Liver (tissue), 9 donors: ENCODE results near the gene INO80. TPM values are rescaled to one million over a fixed set of nuclear protein-coding genes. Genes with fewer than 3 reads are reported as not detected.

Experiments
- DNase-seq: peaks from one replicate; pipeline ENCODE4 v3.0.0-alpha.2; 2017; ENCODE audit warnings: low spot score
- H3K27ac ChIP-seq, 2 donors: one replicate each; pipeline ENCODE4 v1.7.0; 2013; ENCODE audit warnings: inconsistent platforms in 2 of 2, low read length in 2 of 2, control low read depth in 1 of 2, low read depth in 1 of 2, mild to moderate bottlenecking in 1 of 2
- H3K27me3 ChIP-seq, 4 donors: one replicate each; pipeline versions ENCODE4 v1.6.1 to v1.7.0; 2013; ENCODE audit warnings: low read length in 3 of 4, inconsistent platforms in 1 of 4, mild to moderate bottlenecking in 1 of 4, moderate library complexity in 1 of 4; ENCODE audit not compliant: control insufficient read depth in 4 of 4, insufficient read depth in 4 of 4
- H3K36me3 ChIP-seq, 4 donors: one replicate each; pipeline versions ENCODE4 v1.6.1 to v1.7.0; 2013; ENCODE audit warnings: low read length in 3 of 4, mild to moderate bottlenecking in 3 of 4, low read depth in 1 of 4, moderate library complexity in 1 of 4; ENCODE audit not compliant: control insufficient read depth in 4 of 4, insufficient read depth in 3 of 4
- H3K4me1 ChIP-seq, 4 donors: one replicate each; pipeline versions ENCODE4 v1.6.1 to v1.7.0; 2013; ENCODE audit warnings: low read length in 3 of 4, mild to moderate bottlenecking in 3 of 4, moderate library complexity in 1 of 4; ENCODE audit not compliant: control insufficient read depth in 4 of 4, insufficient read depth in 4 of 4
- H3K4me3 ChIP-seq, 3 donors: one replicate each; pipeline versions ENCODE4 v1.6.1 to v1.7.0; 2013; ENCODE audit warnings: low read length in 3 of 3, control low read depth in 1 of 3, low read depth in 1 of 3, mild to moderate bottlenecking in 1 of 3
- H3K9ac ChIP-seq, 2 donors: one replicate each; pipeline ENCODE4 v1.7.0; 2013; ENCODE audit warnings: low read length in 2 of 2, mild to moderate bottlenecking in 2 of 2, moderate library complexity in 2 of 2, control low read depth in 1 of 2, low read depth in 1 of 2
- H3K9me3 ChIP-seq, 4 donors: one replicate each; pipeline versions ENCODE4 v1.6.1 to v1.7.0; 2013; ENCODE audit warnings: low read length in 3 of 4; ENCODE audit not compliant: control insufficient read depth in 4 of 4
- EGR1 ChIP-seq, 2 donors: IDR thresholded peaks; 2 replicates each; pipeline ENCODE4 v1.6.1; 2016 to 2018; ENCODE audit warnings: antibody characterized with exemption in 2 of 2, low read depth in 2 of 2
- FOXA1 ChIP-seq: IDR thresholded peaks from 2 replicates; pipeline ENCODE4 v1.6.1; 2016; ENCODE audit warnings: antibody characterized with exemption
- FOXA2 ChIP-seq: IDR thresholded peaks from 2 replicates; pipeline ENCODE4 v1.6.1; 2016; ENCODE audit warnings: antibody characterized with exemption
- GABPA ChIP-seq, 2 donors: IDR thresholded peaks in 1 of 2; conservative IDR thresholded peaks in 1 of 2; 2 replicates each; pipeline ENCODE4 v1.6.1; 2016; ENCODE audit warnings: antibody characterized with exemption in 2 of 2, mild to moderate bottlenecking in 1 of 2, moderate library complexity in 1 of 2
- HNF4A ChIP-seq, 2 donors: conservative IDR thresholded peaks; 2 replicates each; pipeline ENCODE4 v1.6.1; 2016; ENCODE audit warnings: antibody characterized with exemption in 2 of 2, mild to moderate bottlenecking in 2 of 2
- HNF4G ChIP-seq: IDR thresholded peaks from 2 replicates; pipeline ENCODE4 v1.6.1; 2016; ENCODE audit warnings: antibody characterized with exemption
- JUND ChIP-seq, 2 donors: IDR thresholded peaks; 2 replicates each; pipeline ENCODE4 v1.6.1; 2016; ENCODE audit warnings: antibody characterized with exemption in 2 of 2
- MAX ChIP-seq: IDR thresholded peaks from 2 replicates; pipeline ENCODE4 v1.6.1; 2016; ENCODE audit warnings: antibody characterized with exemption
- NR2F2 ChIP-seq: IDR thresholded peaks from 2 replicates; pipeline ENCODE4 v1.6.1; 2016; ENCODE audit warnings: antibody characterized with exemption
- RAD21 ChIP-seq, 2 donors: IDR thresholded peaks; 2 replicates each; pipeline ENCODE4 v1.6.1; 2016; ENCODE audit warnings: antibody characterized with exemption in 2 of 2, mild to moderate bottlenecking in 2 of 2
- REST ChIP-seq: IDR thresholded peaks from 2 replicates; pipeline ENCODE4 v1.6.1; 2016; ENCODE audit warnings: antibody characterized with exemption, mild to moderate bottlenecking
- RXRA ChIP-seq, 2 donors: IDR thresholded peaks; 2 replicates each; pipeline ENCODE4 v1.6.1; 2017 to 2018; ENCODE audit warnings: antibody characterized with exemption in 2 of 2, mild to moderate bottlenecking in 1 of 2
- SP1 ChIP-seq: IDR thresholded peaks from 2 replicates; pipeline ENCODE4 v1.6.1; 2018; ENCODE audit warnings: antibody characterized with exemption, mild to moderate bottlenecking
- TAF1 ChIP-seq: conservative IDR thresholded peaks from 2 replicates; pipeline ENCODE4 v1.6.1; 2016; ENCODE audit warnings: antibody characterized with exemption, mild to moderate bottlenecking
- YY1 ChIP-seq: IDR thresholded peaks from 2 replicates; pipeline ENCODE4 v1.6.1; 2016; ENCODE audit warnings: antibody characterized with exemption, mild to moderate bottlenecking
- WGBS: extraction: QIAGEN DNeasy Blood & Tissue Kit; methylation state at CpG from one replicate; pipeline ENCODE4 v1.1.7; 2013; 5-methylcytosine and 5-hydroxymethylcytosine counted together
- polyA plus RNA-seq, 2 donors: library from polyadenylated mRNA; stranded (reverse) in 1 of 2; unstranded in 1 of 2; fragments of 200-250 nt in 1 of 2; fragments of >200 nt in 1 of 2; fragmentation: Nextera tagmentation in 1 of 2; extraction: Ambion mirVana in 1 of 2; gene quantifications; one replicate each; pipeline versions ENCODE4 v1.2.1 to v1.2.3, GENCODE V29; 2013 to 2015
- total RNA-seq, 2 donors: library from RNA; depleted of rRNA; stranded (reverse); fragments of >200 nt; gene quantifications; one replicate each; pipeline ENCODE4 v1.2.3, GENCODE V29; 2014
- TF ChIP-seq, protein P1 (sequence below): IDR thresholded peaks from 2 replicates; pipeline ENCODE4 v1.6.1; 2016; ENCODE audit warnings: antibody characterized with exemption
- TF ChIP-seq, protein P2 (sequence below): IDR thresholded peaks from 2 replicates; pipeline ENCODE4 v1.6.1; 2016; ENCODE audit warnings: antibody characterized with exemption
- TF ChIP-seq, protein P3 (sequence below): fragments of 150-350 bp; IDR thresholded peaks from 2 replicates; pipeline ENCODE4 v1.5.1; 2017; ENCODE audit warnings: improper control_type of control experiment, low read depth, low read length; ENCODE audit not compliant: missing input control
- donor health status: healthy.
- donor health status: healthy.
- donor health status: healthy.
- donor health status: healthy.
- donor health status: healthy.

The INO80 gene
- total and polyA plus RNA-seq, 4 donors, result 3.2 to 19.7 (median 9.4) TPM

DNA sequence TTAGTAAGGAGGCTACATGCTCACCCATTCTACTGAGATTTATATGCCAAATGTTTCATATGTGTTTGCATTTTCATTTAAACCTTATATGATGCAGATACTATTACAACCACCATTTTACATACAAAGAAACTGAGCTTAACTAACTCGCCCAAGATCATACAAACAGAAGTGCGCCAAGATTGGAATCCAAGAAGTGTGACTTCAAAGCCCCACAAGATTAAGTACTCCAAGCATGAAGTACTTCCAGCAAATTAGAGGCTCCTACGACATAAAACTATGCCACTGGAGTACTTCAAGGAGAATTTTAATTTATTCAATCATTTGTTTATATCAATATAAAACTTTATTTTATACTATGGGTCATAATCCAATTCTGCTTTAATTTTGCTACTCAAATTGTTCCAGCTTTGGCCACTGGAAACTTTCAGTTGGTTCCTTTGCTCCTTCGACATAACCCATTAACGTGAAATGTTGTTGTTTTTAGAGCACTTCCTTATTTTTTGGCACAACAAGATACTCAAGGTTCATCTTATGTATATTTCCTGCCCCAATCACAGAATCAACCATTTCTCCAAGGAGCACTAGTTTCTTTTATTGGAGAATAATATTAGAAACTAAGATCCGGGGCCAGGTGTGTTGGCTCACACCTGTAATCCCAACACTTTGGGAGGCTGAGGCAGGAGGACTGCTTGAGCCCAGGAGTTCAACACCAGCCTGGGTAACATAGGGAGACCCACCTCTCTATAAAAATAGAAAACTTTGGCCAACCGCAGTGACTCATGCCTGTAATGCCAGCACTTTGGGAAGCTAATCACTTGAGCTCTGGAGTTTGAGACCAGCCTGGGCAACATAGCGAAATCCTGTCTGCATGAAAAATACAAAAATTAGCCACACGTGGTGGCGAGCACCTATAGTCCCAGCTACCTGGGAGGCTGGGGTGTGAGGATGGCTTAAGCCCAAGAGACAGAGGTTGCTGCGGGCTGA is 10.4 kb downstream of the INO80 start:
- Histone ChIP-seq H3K27ac (no peak overlapping the region), H3K9me3 (no peaks in the 10 kb centered on the region), H3K4me3 (no peak overlapping the region), H3K27me3 (no peaks in the 10 kb centered on the region), H3K4me1 (peaks cover 0 to 3% (median 0%) of the 10 kb centered on the region in 4 donors), H3K9ac (no peak overlapping the region), H3K36me3 (peaks cover 2 to 4% (median 3%) of the 10 kb centered on the region in 4 donors)
- no peak for TF ChIP-seq RAD21 (IDR thresholded peaks at IDR 0.05)
- no peak for TF ChIP-seq REST
- no peak for TF ChIP-seq HNF4A (conservative IDR thresholded peaks at IDR 0.05)
- TF ChIP-seq, protein P1, sequence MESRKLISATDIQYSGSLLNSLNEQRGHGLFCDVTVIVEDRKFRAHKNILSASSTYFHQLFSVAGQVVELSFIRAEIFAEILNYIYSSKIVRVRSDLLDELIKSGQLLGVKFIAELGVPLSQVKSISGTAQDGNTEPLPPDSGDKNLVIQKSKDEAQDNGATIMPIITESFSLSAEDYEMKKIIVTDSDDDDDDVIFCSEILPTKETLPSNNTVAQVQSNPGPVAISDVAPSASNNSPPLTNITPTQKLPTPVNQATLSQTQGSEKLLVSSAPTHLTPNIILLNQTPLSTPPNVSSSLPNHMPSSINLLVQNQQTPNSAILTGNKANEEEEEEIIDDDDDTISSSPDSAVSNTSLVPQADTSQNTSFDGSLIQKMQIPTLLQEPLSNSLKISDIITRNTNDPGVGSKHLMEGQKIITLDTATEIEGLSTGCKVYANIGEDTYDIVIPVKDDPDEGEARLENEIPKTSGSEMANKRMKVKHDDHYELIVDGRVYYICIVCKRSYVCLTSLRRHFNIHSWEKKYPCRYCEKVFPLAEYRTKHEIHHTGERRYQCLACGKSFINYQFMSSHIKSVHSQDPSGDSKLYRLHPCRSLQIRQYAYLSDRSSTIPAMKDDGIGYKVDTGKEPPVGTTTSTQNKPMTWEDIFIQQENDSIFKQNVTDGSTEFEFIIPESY, result no peak
- no peak for TF ChIP-seq NR2F2
- TF ChIP-seq, protein P2, sequence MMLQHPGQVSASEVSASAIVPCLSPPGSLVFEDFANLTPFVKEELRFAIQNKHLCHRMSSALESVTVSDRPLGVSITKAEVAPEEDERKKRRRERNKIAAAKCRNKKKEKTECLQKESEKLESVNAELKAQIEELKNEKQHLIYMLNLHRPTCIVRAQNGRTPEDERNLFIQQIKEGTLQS, result no peak
- TF ChIP-seq TAF1, result no peak
- TF ChIP-seq, protein P3, sequence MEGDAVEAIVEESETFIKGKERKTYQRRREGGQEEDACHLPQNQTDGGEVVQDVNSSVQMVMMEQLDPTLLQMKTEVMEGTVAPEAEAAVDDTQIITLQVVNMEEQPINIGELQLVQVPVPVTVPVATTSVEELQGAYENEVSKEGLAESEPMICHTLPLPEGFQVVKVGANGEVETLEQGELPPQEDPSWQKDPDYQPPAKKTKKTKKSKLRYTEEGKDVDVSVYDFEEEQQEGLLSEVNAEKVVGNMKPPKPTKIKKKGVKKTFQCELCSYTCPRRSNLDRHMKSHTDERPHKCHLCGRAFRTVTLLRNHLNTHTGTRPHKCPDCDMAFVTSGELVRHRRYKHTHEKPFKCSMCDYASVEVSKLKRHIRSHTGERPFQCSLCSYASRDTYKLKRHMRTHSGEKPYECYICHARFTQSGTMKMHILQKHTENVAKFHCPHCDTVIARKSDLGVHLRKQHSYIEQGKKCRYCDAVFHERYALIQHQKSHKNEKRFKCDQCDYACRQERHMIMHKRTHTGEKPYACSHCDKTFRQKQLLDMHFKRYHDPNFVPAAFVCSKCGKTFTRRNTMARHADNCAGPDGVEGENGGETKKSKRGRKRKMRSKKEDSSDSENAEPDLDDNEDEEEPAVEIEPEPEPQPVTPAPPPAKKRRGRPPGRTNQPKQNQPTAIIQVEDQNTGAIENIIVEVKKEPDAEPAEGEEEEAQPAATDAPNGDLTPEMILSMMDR, result no peak
- no peak for TF ChIP-seq JUND (IDR thresholded peaks at IDR 0.05)
- no peak for TF ChIP-seq YY1
- no peak for TF ChIP-seq SP1
- no peak for TF ChIP-seq FOXA2
- TF ChIP-seq FOXA1, result no peak
- no peak for TF ChIP-seq MAX
- no peak for TF ChIP-seq RXRA (IDR thresholded peaks at IDR 0.05)
- TF ChIP-seq HNF4G, result no peak
- TF ChIP-seq GABPA (IDR thresholded peaks at IDR 0.05 in 1 of 2, conservative IDR thresholded peaks at IDR 0.05 in 1 of 2), result no peak
- no peak for TF ChIP-seq EGR1 (IDR thresholded peaks at IDR 0.05; ENCODE audit: low read depth in 2 of 2)
- 94% methylated on average over 11 of the region's 11 CpGs for WGBS
- no peak for DNase-seq
